Uterus (tissue), 2 donors: ENCODE data around the gene SPTBN4.

ENCODE experiments used
- CTCF ChIP-seq, 4 experiments: fragments of 200-600 bp in 2 of 4; fragments of 450-650 bp in 2 of 4; sonication (generic) in 2 of 4; IDR thresholded peaks; one replicate each; pipeline ENCODE4 v1.5.1; 2016 to 2019; ENCODE audit warnings: antibody characterized with exemption in 4 of 4, mild to moderate bottlenecking in 2 of 4, moderate library complexity in 1 of 4
- POLR2A ChIP-seq, 2 donors: fragments of 450-650 bp; IDR thresholded peaks; one replicate each; pipeline ENCODE4 v1.6.1; 2016; ENCODE audit warnings: antibody characterized with exemption in 2 of 2, mild to moderate bottlenecking in 1 of 2, moderate library complexity in 1 of 2

GRCh38 chr19:40614622-40615411, 148.0 kb downstream of the SPTBN4 start:
- TF ChIP-seq POLR2A (IDR thresholded peaks at IDR 0.05) (peak; percentile 16 to 22), CTCF (IDR thresholded peaks at IDR 0.05) (peak in 1 of 4 experiments; percentile 8)
